Activated CD4-positive, alpha-beta T cell treated with anti-CD3 and anti-CD28 coated beads for 36 hours (primary cell): ENCODE measurements around the gene CISD3. TPM values are rescaled to one million over a fixed set of nuclear protein-coding genes. Genes with fewer than 3 reads are reported as not detected.
A peak's percentile ranks its signal among the peaks of the same experiment; 100 is the strongest.

Experiments used
- ATAC-seq: fragments of 200-7000 bp; cut with Tn5 transposase; one replicate; pipeline ENCODE4 v1.10.0; 2021; ENCODE audit warnings: mild to moderate bottlenecking, moderate library complexity
- CTCF ChIA-PET: fragments of 350-600 bp; sonication (Branson Sonifier 250); formaldehyde crosslinking; loops from one replicate; lab custom pipeline; 2021; ENCODE audit warnings: antibody characterized with exemption; lab: Charles Lee
- POLR2A ChIA-PET: fragments of 350-600 bp; sonication (Branson Sonifier 250); formaldehyde crosslinking; loops from one replicate; lab custom pipeline; 2021; ENCODE audit warnings: antibody characterized with exemption, inconsistent platforms; lab: Charles Lee
- DNase-seq: peaks from one replicate; pipeline ENCODE4 v3.0.0-alpha.2; 2020
- H3K27ac Mint-ChIP-seq: one replicate; pipeline ENCODE4 v1.8.0; 2021; ENCODE audit warnings: mixed read lengths
- H3K27me3 Mint-ChIP-seq: one replicate; pipeline ENCODE4 v1.8.0; 2021; ENCODE audit warnings: mixed read lengths
- H3K36me3 Mint-ChIP-seq: one replicate; pipeline ENCODE4 v1.8.0; 2021; ENCODE audit warnings: low read depth, mixed read lengths
- H3K4me1 Mint-ChIP-seq: one replicate; pipeline ENCODE4 v1.8.0; 2021; ENCODE audit warnings: mixed read lengths
- H3K4me3 Mint-ChIP-seq: one replicate; pipeline ENCODE4 v1.8.0; 2021; ENCODE audit warnings: mild to moderate bottlenecking, moderate library complexity, mixed read lengths
- H3K9me3 Mint-ChIP-seq: one replicate; pipeline ENCODE4 v1.8.0; 2021; ENCODE audit warnings: low read depth, mixed read lengths
- intact Hi-C, 2 experiments: fragments of 100-400 bp; cut with DNase I in 1 of 2; cut with micrococcal nuclease in 1 of 2; formaldehyde crosslinking; loops; one replicate each; pipeline versions ENCODE4 v1.14.2 to v1.15.1; 2022 to 2024; cut with DNase I, micrococcal nuclease
- total RNA-seq, 2 experiments: library from RNA; stranded (reverse); gene quantifications; one replicate each; pipeline ENCODE4 v1.2.3, GENCODE V29; 2021

The CISD3 gene
- total RNA-seq, 2 experiments from 2014 or later = 49.4 to 58.6 TPM

GRCh38 chr17:38746004-38746848, 16.1 kb downstream of the CISD3 start:
- H3K4me3 Mint-ChIP-seq = peak overlapping the region; percentile 28
- CTCF ChIA-PET = interaction anchor here (1.2 to 1.6 kb wide), 3 partner anchors 11 to 69 kb away, joined by 4 to 8 read pairs (median 7); no protein-coding TSS in a partner anchor
- H3K27ac Mint-ChIP-seq = no peak overlapping the region
- no peak for DNase-seq
- peaks cover 25% of the 10 kb centered on the region for H3K4me1 Mint-ChIP-seq
- H3K9me3 Mint-ChIP-seq = no peaks in the 10 kb centered on the region
- intact Hi-C loops = no loop called here
- H3K27me3 Mint-ChIP-seq = peaks cover 34% of the 10 kb centered on the region
- no peaks in the 10 kb centered on the region for H3K36me3 Mint-ChIP-seq
- no peak for ATAC-seq
- POLR2A ChIA-PET = interaction anchor here (0.7 kb wide), 1 partner anchor 45 kb away, joined by 3 read pairs; no protein-coding TSS in a partner anchor

- H3K27me3 Mint-ChIP-seq = peaks cover 36% of the 10 kb centered on the region
These were observed 16.8 kb downstream of the CISD3 start for GRCh38 chr17:38746849-38747462.

GRCh38 chr17:38747463-38748148, 17.5 kb downstream of the CISD3 start:
- no peaks in the 10 kb centered on the region for H3K9me3 Mint-ChIP-seq

More at GRCh38 chr17:38746849-38747462, 16.8 kb downstream of the CISD3 start:
- ChIA-PET POLR2A (no interaction called here), CTCF (interaction anchor here (1.4 to 1.6 kb wide), 2 partner anchors 11 to 16 kb away, joined by 7 to 8 read pairs; no protein-coding TSS in a partner anchor)
- Mint-ChIP-seq H3K27ac (no peak overlapping the region), H3K4me3 (peak overlapping the region; percentile 28), H3K36me3 (peaks cover 3% of the 10 kb centered on the region), H3K4me1 (peaks cover 31% of the 10 kb centered on the region), H3K9me3 (no peaks in the 10 kb centered on the region)
- ATAC-seq (no peak), DNase-seq (no peak)
- intact Hi-C loops = loop anchor here in 1 of 2 experiments (1.0 kb wide), 1 partner anchor 17 kb away; the partner anchor contains the start of gene CISD3

GRCh38 chr17:38748149-38748891, 18.2 kb downstream of the CISD3 start, which contains the start of gene PCGF2:
Gene PCGF2 (minus strand): TSS chr17:38748336. CDS start chr17:38740402, 7,934 bp downstream.
- ChIA-PET CTCF (no interaction called here), POLR2A (interaction anchor here (0.7 kb wide), 1 partner anchor 148 kb away, joined by 3 read pairs; no protein-coding TSS in a partner anchor)
- peaks cover 34% of the 10 kb centered on the region for H3K4me1 Mint-ChIP-seq
- intact Hi-C loops = no loop called here
- H3K4me3 Mint-ChIP-seq = peak within 1 kb of the TSS; percentile 93
- peaks cover 8% of the 10 kb centered on the region for H3K36me3 Mint-ChIP-seq
- peaks cover 36% of the 10 kb centered on the region for H3K27me3 Mint-ChIP-seq
- ATAC-seq (no peak), DNase-seq (peak; percentile 51)
- no peaks in the 10 kb centered on the region for H3K9me3 Mint-ChIP-seq
- no peak within 1 kb of the TSS for H3K27ac Mint-ChIP-seq

More at GRCh38 chr17:38747463-38748148, 17.5 kb downstream of the CISD3 start:
- ATAC-seq (no peak), DNase-seq (peak; percentile 52)
- H3K36me3 Mint-ChIP-seq = peaks cover 4% of the 10 kb centered on the region
- peaks cover 33% of the 10 kb centered on the region for H3K4me1 Mint-ChIP-seq
- H3K4me3 Mint-ChIP-seq = peak overlapping the region; percentile 64
- CTCF ChIA-PET = no interaction called here
- peaks cover 36% of the 10 kb centered on the region for H3K27me3 Mint-ChIP-seq
- POLR2A ChIA-PET = interaction anchor here (0.7 kb wide), 1 partner anchor 147 kb away, joined by 3 read pairs; no protein-coding TSS in a partner anchor
- H3K27ac Mint-ChIP-seq = no peak overlapping the region
- intact Hi-C loops = loop anchor here in 1 of 2 experiments (1.0 kb wide), 1 partner anchor 17 kb away; the partner anchor contains the start of gene CISD3

GRCh38 chr17:38748892-38749222, 18.7 kb downstream of the CISD3 start:
- intact Hi-C loops = no loop called here
- Mint-ChIP-seq H3K27me3 (peaks cover 36% of the 10 kb centered on the region), H3K27ac (no peak overlapping the region), H3K4me1 (peaks cover 38% of the 10 kb centered on the region), H3K4me3 (peak overlapping the region; percentile 93), H3K36me3 (peaks cover 13% of the 10 kb centered on the region), H3K9me3 (no peaks in the 10 kb centered on the region)
- POLR2A ChIA-PET = no interaction called here
- CTCF ChIA-PET = no interaction called here
- ATAC-seq (no peak), DNase-seq (no peak)

- ChIA-PET POLR2A (no interaction called here), CTCF (no interaction called here)
- H3K27me3 Mint-ChIP-seq = peaks cover 36% of the 10 kb centered on the region
- intact Hi-C loops = loop anchor here in 1 of 2 experiments (2.0 to 5.0 kb wide), 4 partner anchors 15 to 192 kb away; partner anchors contain the start of genes LASP1 and RPL23
- H3K4me1 Mint-ChIP-seq = peaks cover 44% of the 10 kb centered on the region
- DNase-seq (peak; percentile 33), ATAC-seq (no peak)
- H3K36me3 Mint-ChIP-seq = peaks cover 16% of the 10 kb centered on the region
- H3K9me3 Mint-ChIP-seq = no peaks in the 10 kb centered on the region
- peak overlapping the region; percentile 93 for H3K4me3 Mint-ChIP-seq
- no peak overlapping the region for H3K27ac Mint-ChIP-seq
These were observed 19.3 kb downstream of the CISD3 start for GRCh38 chr17:38749223-38750043.

- H3K4me3 Mint-ChIP-seq = peak overlapping the region; percentile 93
- peaks cover 47% of the 10 kb centered on the region for H3K4me1 Mint-ChIP-seq
- no peaks in the 10 kb centered on the region for H3K9me3 Mint-ChIP-seq
- H3K36me3 Mint-ChIP-seq = peaks cover 19% of the 10 kb centered on the region
- peaks cover 34% of the 10 kb centered on the region for H3K27me3 Mint-ChIP-seq
- intact Hi-C loops = loop anchor here in 1 of 2 experiments (2.0 to 5.0 kb wide), 4 partner anchors 15 to 193 kb away; partner anchors contain the start of genes LASP1 and RPL23
- POLR2A ChIA-PET = no interaction called here
- H3K27ac Mint-ChIP-seq = no peak overlapping the region
- CTCF ChIA-PET = interaction anchor here (2.8 kb wide), 1 partner anchor 74 kb away, joined by 20 read pairs; the partner anchor contains the start of gene EPOP
- ATAC-seq (no peak), DNase-seq (no peak)
These were observed 19.8 kb downstream of the CISD3 start for GRCh38 chr17:38750044-38750311.

GRCh38 chr17:38750312-38751121, 20.4 kb downstream of the CISD3 start:
- peaks cover 34% of the 10 kb centered on the region for H3K27me3 Mint-ChIP-seq
- peak overlapping the region; percentile 99 for H3K27ac Mint-ChIP-seq
- H3K4me3 Mint-ChIP-seq = peak overlapping the region; percentile 93
- H3K4me1 Mint-ChIP-seq = peaks cover 47% of the 10 kb centered on the region
- ChIA-PET POLR2A (interaction anchor here (0.7 kb wide), 1 partner anchor 49 kb away, joined by 3 read pairs; no protein-coding TSS in a partner anchor), CTCF (interaction anchor here (0.7 to 2.8 kb wide), 4 partner anchors 21 to 192 kb away, joined by 3 to 20 read pairs (median 7); partner anchors contain the start of gene EPOP)
- H3K9me3 Mint-ChIP-seq = no peaks in the 10 kb centered on the region
- DNase-seq = peak; percentile 45
- peaks cover 20% of the 10 kb centered on the region for H3K36me3 Mint-ChIP-seq
- no peak for ATAC-seq
- intact Hi-C loops = loop anchor here in 1 of 2 experiments (1.0 to 5.0 kb wide), 5 partner anchors 16 to 404 kb away; partner anchors contain the start of genes LASP1 and RPL23
